Measurements from ENCODE around the gene BLOC1S4.
"Not testable (repeated sequence)": the region's sequence is repeated elsewhere in the genome, so short reads cannot be mapped to it uniquely, and the experiment has no call there.

BLOC1S4 gene

GRCh38 chr4:6746721-6747293, 30.8 kb downstream of the BLOC1S4 start:
- no peak for DNase-seq

- DNase-seq: no peak
Measured at GRCh38 chr4:6747294-6748051, 31.5 kb downstream of the BLOC1S4 start.

DNA sequence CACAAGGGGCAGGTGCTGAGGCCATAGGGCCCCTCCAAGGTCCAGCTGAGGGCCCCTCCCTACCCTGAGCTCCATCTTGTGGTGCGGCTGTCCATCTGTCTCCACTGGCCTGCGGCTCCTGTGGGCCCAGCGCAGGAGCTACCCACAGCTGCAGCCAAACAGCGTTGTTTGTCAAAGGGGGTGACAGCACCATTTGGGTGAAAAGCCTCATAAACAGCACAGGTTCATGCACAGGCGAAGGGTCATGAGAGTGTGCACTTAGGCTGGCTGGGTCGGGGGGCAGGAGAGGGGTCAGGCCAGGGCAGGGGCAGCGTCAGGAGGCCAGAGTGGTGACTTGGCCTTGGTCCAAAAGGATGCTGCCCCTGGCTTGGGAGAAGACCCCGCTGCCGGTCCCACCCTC, 32.3 kb downstream of the BLOC1S4 start:
- DNase-seq: no peak

DNA sequence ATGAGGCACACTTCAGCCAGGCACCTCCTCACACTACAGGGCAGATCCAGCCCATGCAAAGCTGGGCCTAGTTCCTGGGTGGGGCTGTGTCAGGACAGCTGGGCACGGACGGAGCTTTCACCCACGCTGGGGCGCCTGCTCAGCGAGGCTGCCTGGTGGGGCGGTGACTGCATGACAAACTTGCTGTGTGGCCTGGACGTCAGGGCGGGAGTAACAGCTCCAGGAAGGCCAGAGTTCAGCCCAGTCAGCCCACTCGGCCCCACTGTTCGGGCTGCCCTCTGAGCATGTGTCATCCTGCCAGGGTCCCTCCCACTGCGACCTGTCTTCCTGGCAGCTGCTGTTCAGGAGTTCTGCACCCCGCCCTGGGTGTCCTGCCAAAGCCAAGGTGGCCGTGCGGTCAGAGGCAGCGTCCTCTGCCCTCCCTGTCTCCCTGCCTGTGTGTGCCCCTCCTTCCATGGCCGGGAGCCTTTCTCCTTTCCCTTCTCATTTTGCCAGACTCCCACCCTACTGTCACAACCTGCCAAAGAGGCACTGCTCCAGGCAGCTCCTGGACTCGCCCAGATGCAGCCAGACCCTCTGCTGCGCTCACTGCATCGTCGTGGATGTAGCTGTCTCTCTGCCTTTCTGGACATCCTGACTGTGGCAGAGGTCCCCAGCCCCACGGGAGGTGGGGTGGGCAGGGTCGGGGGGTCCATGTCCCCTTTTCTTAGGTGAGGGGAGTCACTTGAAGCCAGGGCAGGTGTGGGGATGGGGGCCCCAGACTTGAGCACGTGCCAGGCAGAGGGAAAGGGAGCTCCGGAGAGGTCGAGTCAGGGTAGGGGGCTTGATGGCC, 33.6 kb downstream of the BLOC1S4 start:
- no peak for DNase-seq

- no peak for DNase-seq
Measured at GRCh38 chr4:6750286-6751221, 34.6 kb downstream of the BLOC1S4 start.

DNA sequence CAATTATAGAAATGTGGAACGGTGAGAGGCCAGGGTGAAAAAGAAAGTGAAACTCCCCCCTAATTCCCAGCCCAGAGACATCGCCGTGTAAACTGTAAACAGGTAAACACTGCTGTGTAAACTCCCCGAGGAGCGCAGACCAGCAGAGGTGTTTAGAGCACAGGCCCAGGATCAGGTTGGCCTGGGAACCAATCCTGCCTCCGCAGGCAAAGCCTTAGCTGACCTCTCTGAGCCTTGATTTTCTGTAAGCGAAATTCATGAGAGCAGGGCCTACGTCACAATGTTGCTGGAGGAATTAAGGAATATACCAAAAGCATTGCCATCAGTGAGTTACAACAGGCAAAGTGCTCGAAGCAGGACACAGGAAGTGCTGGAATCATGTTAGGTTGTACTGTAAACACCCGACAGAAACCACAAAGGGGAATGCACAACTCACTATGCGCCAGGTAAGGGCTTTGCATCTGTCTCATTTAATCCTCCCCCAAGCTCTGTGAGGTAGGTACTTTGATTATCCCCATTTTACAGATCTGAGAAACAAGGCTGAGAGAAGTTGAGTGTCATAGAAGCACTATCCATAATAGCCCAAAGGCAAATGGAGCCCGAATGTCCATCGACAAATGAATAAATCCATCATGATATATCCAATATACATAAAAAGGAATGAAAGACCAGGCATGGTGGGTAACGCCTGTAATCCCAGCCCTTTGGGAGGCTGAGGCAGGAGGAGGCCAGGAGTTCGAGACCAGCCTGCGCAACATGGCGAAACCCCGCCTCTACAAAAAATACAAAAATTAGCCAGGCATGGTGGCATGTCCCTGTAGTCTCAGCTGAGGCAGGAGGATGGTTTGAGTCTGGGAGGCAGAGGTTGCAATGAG, 35.9 kb downstream of the BLOC1S4 start:
- no peak for DNase-seq

GRCh38 chr4:6752486-6752829, 36.5 kb downstream of the BLOC1S4 start:
- DNase-seq: no peak

DNA sequence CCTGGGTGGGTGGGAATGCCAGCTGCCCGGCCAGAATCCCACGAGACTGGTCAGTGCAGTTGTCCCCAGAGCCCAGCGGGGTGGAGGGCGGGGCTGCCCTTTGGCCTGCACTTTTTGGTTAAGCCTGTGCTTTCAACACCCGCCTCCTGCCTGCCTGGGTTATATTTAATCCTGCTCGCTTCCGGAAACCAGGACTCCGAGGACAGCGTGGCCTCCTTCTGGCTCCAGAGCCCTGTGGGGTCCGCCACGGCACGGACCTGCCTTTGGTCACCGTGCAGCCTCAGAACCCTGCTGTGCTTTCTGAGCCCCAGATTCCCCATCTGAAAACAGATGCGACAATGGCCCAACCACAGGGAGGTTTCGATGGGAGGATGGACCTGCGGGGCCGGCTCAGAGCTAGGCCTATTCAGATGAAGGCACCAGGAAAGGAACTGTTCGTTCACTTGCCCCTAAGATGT, 37.2 kb downstream of the BLOC1S4 start:
- no peak for DNase-seq

DNA sequence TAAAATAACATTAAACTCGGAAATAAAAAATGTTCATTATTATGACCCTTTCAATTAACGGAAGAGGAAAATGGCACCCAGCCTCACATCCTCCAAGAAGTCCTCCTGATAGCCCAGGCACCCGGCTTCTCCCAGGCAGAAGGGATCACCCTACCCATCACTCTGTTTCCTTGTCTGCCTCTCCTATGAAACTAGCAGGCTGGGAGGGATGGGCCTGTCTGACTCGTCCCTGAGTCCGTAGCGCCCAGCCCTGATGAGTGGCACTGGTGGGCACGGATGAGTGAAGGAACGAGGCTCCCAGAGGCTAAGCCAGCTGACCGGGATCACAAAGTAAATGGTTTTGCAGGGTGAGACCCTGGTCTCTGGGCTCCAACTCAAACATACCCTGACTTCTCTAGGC, 37.9 kb downstream of the BLOC1S4 start:
- DNase-seq: no peak

DNA sequence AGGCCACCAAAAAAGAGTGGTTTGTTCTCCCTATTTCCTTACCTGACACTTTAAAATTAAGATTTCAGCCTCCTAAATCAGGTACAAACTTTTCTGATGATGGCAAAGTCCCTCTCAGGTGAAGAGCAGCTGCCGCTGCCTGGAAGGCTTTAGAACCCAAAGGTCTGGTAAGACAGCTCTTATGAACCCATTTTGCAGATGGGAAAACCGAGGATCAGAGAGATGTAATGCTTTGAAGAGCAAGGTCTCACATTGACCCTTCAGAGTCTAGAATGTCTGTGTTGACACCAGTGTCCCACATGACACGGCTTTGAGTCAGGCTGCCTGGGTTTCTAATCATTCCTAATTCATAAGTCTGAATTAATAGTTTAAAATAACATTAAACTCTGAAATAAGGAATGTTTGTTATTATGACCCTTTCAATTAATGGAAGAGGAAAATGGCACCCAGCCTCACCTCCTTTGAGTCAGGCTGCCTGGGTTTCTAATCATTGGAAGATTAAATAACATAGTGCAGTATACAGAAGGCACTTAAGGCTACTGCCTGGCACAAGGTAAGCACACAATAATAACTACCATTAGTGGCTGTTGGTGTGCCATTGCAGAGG, 38.6 kb downstream of the BLOC1S4 start:
- DNase-seq: no peak

GRCh38 chr4:6755088-6755753, 39.2 kb downstream of the BLOC1S4 start:
- DNase-seq: no peak

DNA sequence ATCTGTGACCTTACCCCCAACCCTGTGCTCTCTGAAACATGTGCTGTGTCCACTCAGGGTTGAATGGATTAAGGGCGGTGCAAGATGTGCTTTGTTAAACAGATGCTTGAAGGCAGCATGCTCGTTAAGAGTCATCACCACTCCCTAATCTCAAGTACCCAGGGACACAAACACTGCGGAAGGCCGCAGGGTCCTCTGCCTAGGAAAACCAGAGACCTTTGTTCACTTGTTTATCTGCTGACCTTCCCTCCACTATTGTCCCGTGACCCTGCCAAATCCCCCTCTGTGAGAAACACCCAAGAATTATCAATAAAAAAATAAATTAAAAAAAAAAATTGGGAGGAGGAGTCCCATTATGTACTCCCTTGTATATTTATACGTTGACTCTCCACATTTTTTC, 40.4 kb downstream of the BLOC1S4 start:
- DNase-seq: not testable (repeated sequence)

- no peak for DNase-seq
Measured at GRCh38 chr4:6758728-6759127, 42.8 kb downstream of the BLOC1S4 start.

DNA sequence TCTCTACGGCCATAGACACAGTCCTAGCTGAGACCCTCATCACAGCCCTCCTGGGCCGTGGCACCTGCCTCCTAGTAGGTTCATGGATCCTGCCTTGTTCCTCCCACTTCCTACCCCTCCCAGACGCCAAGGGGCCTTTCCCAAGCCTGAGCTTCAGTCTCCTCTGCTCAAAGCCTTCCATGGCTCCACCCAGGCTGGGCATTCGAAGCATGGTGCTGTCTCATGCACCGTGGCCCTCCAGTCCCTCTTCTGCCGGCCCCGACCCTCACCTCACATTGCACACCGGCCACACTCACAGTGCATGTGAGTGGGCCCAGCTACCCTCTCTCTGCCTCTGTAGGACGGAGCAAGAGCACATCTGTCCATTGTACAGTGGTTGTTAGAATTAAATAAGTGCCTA, 44.9 kb downstream of the BLOC1S4 start:
- DNase-seq: no peak

GRCh38 chr4:6761649-6762615, 46.0 kb downstream of the BLOC1S4 start:
- DNase-seq: no peak

- no peak for DNase-seq
Measured at GRCh38 chr4:6763330-6763851, 47.4 kb downstream of the BLOC1S4 start.

GRCh38 chr4:6764976-6765620, 49.1 kb downstream of the BLOC1S4 start:
- no peak for DNase-seq

GRCh38 chr4:6765703-6766102, 49.7 kb downstream of the BLOC1S4 start:
- no peak for DNase-seq
